ENCODE measurements around the gene CTH.
A peak's percentile ranks its signal among the peaks of the same experiment; 100 is the strongest.

Gene CTH

DNA sequence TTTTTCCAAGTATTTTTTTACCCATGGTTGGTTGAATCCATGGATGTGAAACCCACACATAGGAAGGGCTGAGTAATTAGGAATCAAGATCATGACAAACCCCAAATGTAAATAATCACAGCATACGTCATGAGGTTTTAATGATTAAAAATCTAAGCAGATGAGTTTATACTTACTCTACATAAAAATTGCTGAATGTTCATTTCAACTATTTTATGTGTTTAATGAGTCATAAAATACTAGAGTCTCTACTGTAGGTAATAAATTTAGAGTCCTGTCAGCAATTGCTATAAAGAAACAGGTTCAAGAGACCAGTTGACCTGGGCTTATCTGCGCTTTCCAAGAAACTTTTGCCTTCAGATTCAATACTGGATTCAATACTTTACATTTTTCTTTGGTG is 18.2 kb downstream of the CTH start:
- FAIRE-seq (no peak), DNase-seq (ENCODE audit: insufficient read length, low spot score) (no peak)
- TF ChIP-seq, protein P1, sequence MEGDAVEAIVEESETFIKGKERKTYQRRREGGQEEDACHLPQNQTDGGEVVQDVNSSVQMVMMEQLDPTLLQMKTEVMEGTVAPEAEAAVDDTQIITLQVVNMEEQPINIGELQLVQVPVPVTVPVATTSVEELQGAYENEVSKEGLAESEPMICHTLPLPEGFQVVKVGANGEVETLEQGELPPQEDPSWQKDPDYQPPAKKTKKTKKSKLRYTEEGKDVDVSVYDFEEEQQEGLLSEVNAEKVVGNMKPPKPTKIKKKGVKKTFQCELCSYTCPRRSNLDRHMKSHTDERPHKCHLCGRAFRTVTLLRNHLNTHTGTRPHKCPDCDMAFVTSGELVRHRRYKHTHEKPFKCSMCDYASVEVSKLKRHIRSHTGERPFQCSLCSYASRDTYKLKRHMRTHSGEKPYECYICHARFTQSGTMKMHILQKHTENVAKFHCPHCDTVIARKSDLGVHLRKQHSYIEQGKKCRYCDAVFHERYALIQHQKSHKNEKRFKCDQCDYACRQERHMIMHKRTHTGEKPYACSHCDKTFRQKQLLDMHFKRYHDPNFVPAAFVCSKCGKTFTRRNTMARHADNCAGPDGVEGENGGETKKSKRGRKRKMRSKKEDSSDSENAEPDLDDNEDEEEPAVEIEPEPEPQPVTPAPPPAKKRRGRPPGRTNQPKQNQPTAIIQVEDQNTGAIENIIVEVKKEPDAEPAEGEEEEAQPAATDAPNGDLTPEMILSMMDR (IDR thresholded peaks at IDR 0.05; ENCODE audit: insufficient read depth, missing control alignments), result no peak

DNA sequence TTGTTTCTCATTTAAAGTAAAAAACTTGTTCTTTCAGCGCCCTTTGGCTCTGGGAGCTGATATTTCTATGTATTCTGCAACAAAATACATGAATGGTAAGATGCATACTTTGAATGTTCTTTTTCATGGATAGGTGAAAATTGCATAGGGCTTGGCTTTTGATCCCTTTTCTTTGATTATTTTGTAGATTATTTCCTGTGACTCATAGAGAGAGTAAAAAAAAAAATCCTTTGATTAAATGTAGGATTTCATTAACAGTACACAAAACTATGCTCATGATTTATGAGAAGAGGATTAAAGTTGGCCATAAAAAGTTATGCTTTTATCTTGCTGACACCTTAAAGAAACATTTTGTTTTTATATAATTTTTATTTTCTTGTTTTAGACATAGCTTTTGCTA is 18.7 kb downstream of the CTH start:
- DNase-seq (ENCODE audit: insufficient read length, low spot score) (no peak), FAIRE-seq (no peak)

DNA sequence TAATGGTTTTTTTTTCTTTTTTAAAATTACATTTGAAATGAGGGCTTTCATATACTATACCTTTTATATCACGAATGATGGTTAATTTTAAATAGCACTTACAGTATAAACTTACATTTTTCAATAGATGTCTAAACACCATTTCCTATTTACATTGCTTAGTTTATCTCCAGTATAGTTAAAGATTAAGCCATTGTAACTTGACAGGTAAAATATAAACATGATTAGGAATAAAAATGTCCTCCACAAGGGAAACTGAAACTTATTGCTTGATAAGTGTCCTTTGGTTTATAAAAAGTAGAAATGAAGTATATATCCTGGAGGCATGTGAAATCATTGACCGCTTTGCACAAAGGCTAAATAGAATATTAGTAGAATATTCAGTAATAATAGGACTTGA is 20.2 kb downstream of the CTH start:
- DNase-seq (ENCODE audit: insufficient read length, low spot score) (no peak), FAIRE-seq (no peak)
- TF ChIP-seq, protein P1 (IDR thresholded peaks at IDR 0.05; ENCODE audit: insufficient read depth, missing control alignments), result no peak

More for the DNA sequence above, 18.7 kb downstream of the CTH start:
- TF ChIP-seq, protein P1 (IDR thresholded peaks at IDR 0.05; ENCODE audit: insufficient read depth, missing control alignments), result no peak

DNA sequence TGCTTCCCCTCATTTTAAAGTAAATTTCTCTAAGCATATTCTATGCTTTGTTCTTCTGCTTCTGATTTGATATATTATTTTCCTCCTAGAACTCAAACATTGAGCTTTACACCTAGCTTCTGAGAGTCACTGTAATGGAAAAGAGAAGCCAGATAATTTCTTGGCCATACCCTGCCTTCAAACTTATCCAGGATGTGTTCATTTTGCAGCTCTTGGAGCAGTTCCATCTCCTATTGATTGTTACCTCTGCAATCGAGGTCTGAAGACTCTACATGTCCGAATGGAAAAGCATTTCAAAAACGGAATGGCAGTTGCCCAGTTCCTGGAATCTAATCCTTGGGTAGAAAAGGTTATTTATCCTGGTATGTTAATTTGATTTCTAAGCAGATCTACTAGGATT is 20.8 kb downstream of the CTH start:
- TF ChIP-seq, protein P1 (IDR thresholded peaks at IDR 0.05; ENCODE audit: insufficient read depth, missing control alignments), result no peak
- no peak for FAIRE-seq

DNA sequence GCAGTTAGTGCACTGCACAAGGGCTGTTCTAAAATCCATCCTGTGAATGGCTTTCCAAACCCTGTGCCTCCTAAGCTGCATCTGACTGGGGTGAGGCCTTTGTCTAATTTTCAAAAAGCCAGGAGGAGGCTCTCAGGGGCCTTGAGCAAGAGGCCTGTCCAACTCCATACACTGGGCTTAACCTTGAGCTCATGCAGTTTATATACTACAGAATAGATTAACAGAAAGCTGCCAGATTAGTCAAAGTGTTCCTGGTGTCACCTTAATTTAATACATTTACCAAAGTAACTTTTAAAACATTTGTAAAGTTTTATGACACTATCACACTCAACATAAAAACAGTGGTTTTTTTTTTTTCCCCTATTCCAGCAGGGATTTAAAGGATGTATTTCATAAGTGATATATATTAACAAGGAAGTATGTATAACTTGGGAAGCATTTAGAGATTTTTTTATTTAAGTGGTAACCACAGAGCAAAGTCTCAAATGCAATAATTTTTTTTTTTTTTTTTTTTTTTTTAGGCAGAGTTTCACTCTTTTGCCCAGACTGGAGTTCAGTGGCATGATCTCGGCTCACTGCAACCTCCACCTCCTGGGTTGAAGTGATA is 23.3 kb downstream of the CTH start:
- DNase-seq (ENCODE audit: insufficient read length, low spot score) (no peak), FAIRE-seq (no peak)
- TF ChIP-seq, protein P1 (IDR thresholded peaks at IDR 0.05; ENCODE audit: insufficient read depth, missing control alignments), result no peak

More for the DNA sequence above, 20.8 kb downstream of the CTH start:
- DNase-seq (ENCODE audit: insufficient read length, low spot score), result no peak

DNA sequence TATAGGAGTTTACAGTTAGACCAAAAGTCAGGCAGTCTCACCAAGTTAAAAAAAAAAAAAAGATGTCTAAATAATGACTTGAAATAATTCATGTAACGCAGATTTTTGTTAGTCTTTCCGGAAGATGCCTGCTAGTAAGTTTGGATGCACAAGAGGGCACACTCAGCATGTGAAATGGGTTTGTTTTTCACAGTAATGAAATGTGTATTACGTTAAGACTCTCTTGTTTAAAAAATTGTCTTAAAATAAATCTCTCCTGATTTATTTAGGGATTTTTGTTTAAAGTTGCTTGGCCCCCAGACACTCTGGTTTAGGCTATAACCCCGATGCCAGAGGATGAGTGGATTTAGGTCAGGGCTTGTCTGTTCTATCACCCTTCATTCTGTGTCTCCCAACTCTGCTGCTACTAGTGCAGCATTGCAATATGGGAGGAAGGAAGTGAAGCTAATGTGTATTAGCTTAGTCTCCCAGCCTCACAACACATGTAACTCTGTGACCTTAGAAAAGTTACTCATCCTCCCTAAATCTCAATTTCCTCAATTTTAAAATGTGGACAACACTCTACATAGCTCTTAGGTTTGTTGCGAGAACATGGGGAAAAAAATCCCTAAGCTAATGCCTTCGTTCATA is 25.7 kb downstream of the CTH start:
- TF ChIP-seq, protein P1 (IDR thresholded peaks at IDR 0.05; ENCODE audit: insufficient read depth, missing control alignments), result peak; percentile 34
- FAIRE-seq, result no peak

DNA sequence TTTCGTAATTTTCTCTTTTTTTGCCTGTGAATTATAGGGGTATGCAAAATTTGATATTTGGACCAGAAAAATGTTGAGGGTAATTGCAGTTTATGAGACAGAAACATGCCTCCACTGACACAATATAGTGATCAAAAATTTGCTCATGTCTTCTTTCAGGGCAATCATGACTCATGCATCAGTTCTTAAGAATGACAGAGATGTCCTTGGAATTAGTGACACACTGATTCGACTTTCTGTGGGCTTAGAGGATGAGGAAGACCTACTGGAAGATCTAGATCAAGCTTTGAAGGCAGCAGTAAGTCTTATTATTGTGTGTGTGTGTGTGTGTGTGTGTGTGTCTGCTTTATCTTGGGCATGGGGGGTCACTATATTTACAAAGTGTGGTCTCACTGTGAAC is 27.5 kb downstream of the CTH start:
- no peak for DNase-seq (ENCODE audit: insufficient read length, low spot score)
- TF ChIP-seq, protein P1 (IDR thresholded peaks at IDR 0.05; ENCODE audit: insufficient read depth, missing control alignments), result no peak
- no peak for FAIRE-seq

More for the DNA sequence above, 25.7 kb downstream of the CTH start:
- DNase-seq (ENCODE audit: insufficient read length, low spot score), result no peak
